Mesenchymal stem cell (in vitro differentiated cells and primary cell): Measurements from ENCODE around the gene OPN1LW.

Source experiments
- DNase-seq: peaks from one replicate; pipeline ENCODE4 v3.0.0-alpha.2; 2013
- H2AFZ ChIP-seq: one replicate; pipeline ENCODE4 v1.6.1; 2013; ENCODE audit warnings: low read depth, mild to moderate bottlenecking, control low read depth, inconsistent platforms, low read length, moderate library complexity
- H2AK5ac ChIP-seq: 2 replicates; pipeline ENCODE4 v1.6.1; 2013; ENCODE audit warnings: low read length, moderate library complexity, mild to moderate bottlenecking, inconsistent platforms; ENCODE audit not compliant: severe bottlenecking
- H2BK120ac ChIP-seq: one replicate; pipeline ENCODE4 v1.6.1; 2013; ENCODE audit warnings: low read depth, mild to moderate bottlenecking, inconsistent platforms, low read length, moderate library complexity
- H2BK12ac ChIP-seq, 2 experiments: one replicate each; pipeline ENCODE4 v1.6.1; 2013; ENCODE audit warnings: inconsistent platforms in 2 of 2, low read length in 2 of 2, mild to moderate bottlenecking in 2 of 2, moderate library complexity in 2 of 2, control low read depth in 1 of 2
- H2BK15ac ChIP-seq: one replicate; pipeline ENCODE4 v1.6.1; 2013; ENCODE audit warnings: mild to moderate bottlenecking, low read depth, inconsistent platforms; ENCODE audit not compliant: poor library complexity, severe bottlenecking
- H2BK5ac ChIP-seq: 2 replicates; pipeline ENCODE4 v1.6.1; 2013; ENCODE audit warnings: low read depth, mild to moderate bottlenecking, low read length, control low read depth, inconsistent platforms; ENCODE audit not compliant: poor library complexity, severe bottlenecking
- H3K14ac ChIP-seq, 2 experiments: one replicate each; pipeline ENCODE4 v1.6.1; 2013; ENCODE audit warnings: inconsistent platforms in 2 of 2, low read length in 2 of 2, control low read depth in 1 of 2, mild to moderate bottlenecking in 1 of 2, moderate library complexity in 1 of 2
- H3K18ac ChIP-seq, 2 experiments: one replicate each; pipeline ENCODE4 v1.6.1; 2013; ENCODE audit warnings: inconsistent platforms in 2 of 2, low read length in 2 of 2, control low read depth in 1 of 2, low read depth in 1 of 2, mild to moderate bottlenecking in 1 of 2
- H3K23ac ChIP-seq, 2 experiments: one replicate each; pipeline ENCODE4 v1.6.1; 2013; ENCODE audit warnings: inconsistent platforms in 2 of 2, low read length in 2 of 2, mild to moderate bottlenecking in 2 of 2, moderate library complexity in 2 of 2, control low read depth in 1 of 2
- H3K27ac ChIP-seq: 2 replicates; pipeline ENCODE4 v1.5.1; 2013; ENCODE audit warnings: mild to moderate bottlenecking, moderate library complexity, low read length, control low read depth, inconsistent platforms; ENCODE audit not compliant: poor library complexity, severe bottlenecking
- H3K27me3 ChIP-seq, 2 experiments: 2 replicates each; pipeline versions ENCODE4 v1.6.1 to v1.7.0; 2013; ENCODE audit warnings: low read length in 2 of 2, mild to moderate bottlenecking in 2 of 2, moderate library complexity in 2 of 2, control low read depth in 1 of 2, inconsistent platforms in 1 of 2; ENCODE audit not compliant: control insufficient read depth in 1 of 2, insufficient read depth in 1 of 2
- H3K36me3 ChIP-seq, 2 experiments: 2 replicates each; pipeline versions ENCODE4 v1.6.1 to v1.7.0; 2013; ENCODE audit warnings: low read length in 2 of 2, control low read depth in 1 of 2, inconsistent platforms in 1 of 2, low read depth in 1 of 2, mild to moderate bottlenecking in 1 of 2; ENCODE audit not compliant: insufficient read depth in 2 of 2, control insufficient read depth in 1 of 2
- H3K4ac ChIP-seq, 2 experiments: one replicate each; pipeline ENCODE4 v1.6.1; 2013; ENCODE audit warnings: inconsistent platforms in 2 of 2, low read length in 2 of 2, mild to moderate bottlenecking in 2 of 2, moderate library complexity in 2 of 2, control low read depth in 1 of 2, low read depth in 1 of 2
- H3K4me1 ChIP-seq: 2 replicates; pipeline ENCODE4 v1.6.1; 2013; ENCODE audit warnings: low read depth, low read length, control low read depth; ENCODE audit not compliant: control insufficient read depth, insufficient read depth
- H3K4me2 ChIP-seq: 2 replicates; pipeline ENCODE4 v1.6.1; 2013; ENCODE audit warnings: low read length, mild to moderate bottlenecking, inconsistent platforms; ENCODE audit not compliant: poor library complexity, severe bottlenecking
- H3K4me3 ChIP-seq, 2 experiments: 2 replicates each; pipeline versions ENCODE4 v1.5.1 to v1.7.0; 2013; ENCODE audit warnings: low read length in 2 of 2, mild to moderate bottlenecking in 2 of 2, control low read depth in 1 of 2, low read depth in 1 of 2; ENCODE audit not compliant: insufficient read depth in 1 of 2
- H3K79me1 ChIP-seq: replicated peaks from 2 replicates; pipeline ENCODE4 v1.6.1; 2013; ENCODE audit warnings: mild to moderate bottlenecking, control low read depth, low read length, inconsistent platforms; ENCODE audit not compliant: poor library complexity, severe bottlenecking
- H3K9ac ChIP-seq: 2 replicates; pipeline ENCODE4 v1.7.0; 2013; ENCODE audit warnings: mild to moderate bottlenecking, low read length, moderate library complexity
- H3K9me3 ChIP-seq: 2 replicates; pipeline ENCODE4 v1.7.0; 2013; ENCODE audit warnings: mild to moderate bottlenecking, low read length; ENCODE audit not compliant: control insufficient read depth
- H4K8ac ChIP-seq: one replicate; pipeline ENCODE4 v1.6.1; 2013; ENCODE audit warnings: inconsistent platforms, mild to moderate bottlenecking, low read length, moderate library complexity
- H4K91ac ChIP-seq: one replicate; pipeline ENCODE4 v1.6.1; 2013; ENCODE audit warnings: mild to moderate bottlenecking, low read length, inconsistent platforms
- WGBS: methylation state at CpG from one replicate; pipeline ENCODE4 v1.1.7; 2013; ENCODE audit warnings: mixed read lengths; 5-methylcytosine and 5-hydroxymethylcytosine counted together

The OPN1LW gene

GRCh38 chrX:154125391-154126040, 18.5 kb upstream of the OPN1LW start:
- 96% methylated on average over 22 of the region's 30 CpGs for WGBS
- peaks cover 1% of the 10 kb centered on the region for H3K4me1 ChIP-seq
- DNase-seq: no peak

GRCh38 chrX:154126101-154126500, 17.9 kb upstream of the OPN1LW start:
- Histone ChIP-seq H3K14ac (no peak overlapping the region), H4K8ac (no peak overlapping the region), H2BK5ac (no peak overlapping the region), H3K4me3 (no peak overlapping the region), H3K27ac (no peak overlapping the region), H3K36me3 (no peaks in the 10 kb centered on the region), H2AFZ (no peak overlapping the region), H2BK12ac (no peak overlapping the region), H2BK120ac (no peak overlapping the region), H3K27me3 (peaks cover 0 to 20% of the 10 kb centered on the region in 2 experiments), H4K91ac (no peak overlapping the region), H2AK5ac (no peak overlapping the region), H3K9me3 (no peaks in the 10 kb centered on the region), H3K9ac (no peak overlapping the region), H3K23ac (no peak overlapping the region), H3K18ac (no peak overlapping the region), H3K4me1 (peaks cover 1% of the 10 kb centered on the region), H2BK15ac (no peak overlapping the region), H3K4me2 (no peak overlapping the region), H3K4ac (no peak overlapping the region), H3K79me1 (no peaks in the 10 kb centered on the region)
- DNase-seq: no peak
- 95% methylated on average over 9 of the region's 11 CpGs for WGBS

More at GRCh38 chrX:154125391-154126040, 18.5 kb upstream of the OPN1LW start:
- Histone ChIP-seq H3K9me3 (no peaks in the 10 kb centered on the region), H3K14ac (no peak overlapping the region), H3K27me3 (peaks cover 0 to 20% of the 10 kb centered on the region in 2 experiments), H3K27ac (no peak overlapping the region), H3K18ac (peak overlapping the region in 1 of 2 experiments; percentile 24), H3K9ac (no peak overlapping the region), H2BK120ac (no peak overlapping the region), H2AK5ac (no peak overlapping the region), H2BK5ac (no peak overlapping the region), H3K36me3 (no peaks in the 10 kb centered on the region), H2BK12ac (no peak overlapping the region), H3K4me3 (no peak overlapping the region), H3K4me2 (no peak overlapping the region), H3K23ac (no peak overlapping the region), H3K79me1 (no peaks in the 10 kb centered on the region), H4K8ac (no peak overlapping the region), H2BK15ac (no peak overlapping the region), H4K91ac (no peak overlapping the region), H2AFZ (no peak overlapping the region), H3K4ac (no peak overlapping the region)

- Histone ChIP-seq H3K9me3 (no peaks in the 10 kb centered on the region), H4K91ac (no peak overlapping the region), H2AK5ac (no peak overlapping the region), H2BK12ac (no peak overlapping the region), H2BK5ac (no peak overlapping the region), H3K18ac (no peak overlapping the region), H4K8ac (no peak overlapping the region), H3K14ac (no peak overlapping the region), H3K27me3 (peaks cover 0 to 25% of the 10 kb centered on the region in 2 experiments), H3K4ac (no peak overlapping the region), H3K4me3 (no peak overlapping the region), H3K79me1 (no peaks in the 10 kb centered on the region), H3K27ac (no peak overlapping the region), H3K23ac (no peak overlapping the region), H3K36me3 (no peaks in the 10 kb centered on the region), H3K9ac (no peak overlapping the region), H3K4me1 (no peaks in the 10 kb centered on the region), H3K4me2 (no peak overlapping the region), H2BK15ac (no peak overlapping the region), H2BK120ac (no peak overlapping the region), H2AFZ (no peak overlapping the region)
- WGBS: 88% methylated on average over 4 of the region's 4 CpGs
- no peak for DNase-seq
Measured at GRCh38 chrX:154131955-154132354, 12.1 kb upstream of the OPN1LW start.

GRCh38 chrX:154132366-154132765, 11.7 kb upstream of the OPN1LW start:
- Histone ChIP-seq H4K8ac (no peak overlapping the region), H4K91ac (no peak overlapping the region), H3K79me1 (no peaks in the 10 kb centered on the region), H2BK120ac (no peak overlapping the region), H3K4me3 (no peak overlapping the region), H3K14ac (no peak overlapping the region), H3K27me3 (peaks cover 0 to 25% of the 10 kb centered on the region in 2 experiments), H3K9me3 (no peaks in the 10 kb centered on the region), H3K4ac (no peak overlapping the region), H3K9ac (no peak overlapping the region), H3K4me1 (no peaks in the 10 kb centered on the region), H3K18ac (no peak overlapping the region), H2BK15ac (no peak overlapping the region), H2AK5ac (no peak overlapping the region), H3K4me2 (no peak overlapping the region), H3K27ac (no peak overlapping the region), H2AFZ (no peak overlapping the region), H3K36me3 (no peaks in the 10 kb centered on the region), H2BK5ac (no peak overlapping the region), H3K23ac (no peak overlapping the region), H2BK12ac (no peak overlapping the region)
- DNase-seq: no peak
- 88% methylated on average over 4 of the region's 9 CpGs for WGBS
